GM12891 (cell line): ENCODE results near the gene APEH.

Source experiments
- PAX5 ChIP-seq: IDR thresholded peaks from 2 replicates; pipeline ENCODE4 v1.6.1; 2011; ENCODE audit warnings: low read length, moderate library complexity, mild to moderate bottlenecking; ENCODE audit not compliant: insufficient read depth, severe bottlenecking
- POLR2A ChIP-seq: IDR thresholded peaks from 2 replicates; pipeline ENCODE4 v1.6.1; 2011; ENCODE audit warnings: low read depth, low read length, control low read depth
- POLR2AphosphoS5 ChIP-seq: IDR thresholded peaks from 2 replicates; pipeline ENCODE4 v1.6.1; 2011; ENCODE audit warnings: low read depth, low read length, control low read depth
- POU2F2 ChIP-seq: IDR thresholded peaks from 2 replicates; pipeline ENCODE4 v1.6.1; 2011; ENCODE audit warnings: low read depth, mild to moderate bottlenecking, control low read depth, low read length, moderate library complexity
- SPI1 ChIP-seq: IDR thresholded peaks from 2 replicates; pipeline ENCODE4 v1.6.1; 2011; ENCODE audit warnings: low read depth, low read length, control low read depth
- TAF1 ChIP-seq: IDR thresholded peaks from 2 replicates; pipeline ENCODE4 v1.6.1; 2011; ENCODE audit warnings: low read depth, low read length, control low read depth

DNA sequence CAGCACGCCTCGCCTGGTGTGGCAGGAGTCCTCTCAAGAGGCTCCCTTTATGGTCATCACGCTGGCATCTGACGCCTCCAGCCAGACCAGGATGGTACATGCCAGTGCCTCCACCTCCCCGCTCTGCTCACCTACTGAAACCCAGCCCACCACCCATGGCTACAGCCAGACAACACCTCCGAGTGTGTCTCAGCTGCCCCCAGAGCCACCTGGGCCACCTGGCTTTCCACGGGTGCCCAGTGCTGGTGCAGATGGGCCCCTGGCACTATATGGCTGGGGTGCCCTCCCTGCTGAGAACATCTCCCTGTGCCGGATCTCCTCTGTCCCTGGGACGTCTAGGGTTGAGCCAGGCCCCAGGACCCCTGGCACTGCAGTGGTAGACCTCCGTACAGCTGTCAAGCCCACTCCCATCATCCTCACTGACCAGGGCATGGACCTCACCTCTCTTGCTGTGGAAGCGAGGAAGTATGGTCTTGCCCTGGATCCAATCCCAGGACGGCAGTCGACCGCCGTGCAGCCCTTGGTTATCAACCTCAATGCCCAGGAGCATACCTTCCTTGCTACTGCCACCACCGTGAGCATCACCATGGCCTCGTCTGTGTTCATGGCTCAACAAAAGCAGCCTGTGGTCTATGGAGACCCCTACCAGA is 19.9 kb upstream of the APEH start:
- TF ChIP-seq POLR2A (no peak), TAF1 (no peak), SPI1 (no peak), PAX5 (no peak), POLR2AphosphoS5 (no peak), POU2F2 (no peak)
